Loucy (cell line): ENCODE data around the gene CACNA1A.

Experiments
- H2AFZ ChIP-seq: fragments of 200-600 bp; sonication (generic); 2 replicates; pipeline ENCODE4 v1.6.0; 2016; ENCODE audit warnings: antibody characterized with exemption, mild to moderate bottlenecking, low read length, moderate library complexity
- H3F3A ChIP-seq: fragments of 200-600 bp; 2 replicates; pipeline ENCODE4 v1.6.0; 2016; ENCODE audit warnings: antibody characterized with exemption, low read depth, mild to moderate bottlenecking
- H3K27me3 ChIP-seq: fragments of 200-600 bp; sonication (generic); 2 replicates; pipeline ENCODE4 v1.6.1; 2014; ENCODE audit warnings: low read length, mild to moderate bottlenecking; ENCODE audit not compliant: insufficient read depth, poor library complexity, severe bottlenecking
- H3K36me3 ChIP-seq: fragments of 200-600 bp; sonication (generic); 2 replicates; pipeline ENCODE4 v1.6.1; 2016; ENCODE audit warnings: low read length; ENCODE audit not compliant: insufficient read depth
- H3K4me1 ChIP-seq: fragments of 200-600 bp; sonication (generic); 2 replicates; pipeline ENCODE4 v1.5.1; 2014; ENCODE audit warnings: low read length, mild to moderate bottlenecking; ENCODE audit not compliant: insufficient read depth, poor library complexity, severe bottlenecking
- H3K4me2 ChIP-seq: fragments of 200-600 bp; sonication (generic); 2 replicates; pipeline ENCODE4 v1.6.0; 2014; ENCODE audit warnings: antibody characterized with exemption, low read length, low read depth, mild to moderate bottlenecking; ENCODE audit not compliant: poor library complexity, severe bottlenecking
- H3K4me3 ChIP-seq: fragments of 200-600 bp; sonication (generic); 2 replicates; pipeline ENCODE4 v1.5.1; 2014; ENCODE audit warnings: low read length, mild to moderate bottlenecking, mixed read lengths; ENCODE audit not compliant: poor library complexity, severe bottlenecking
- H3K79me2 ChIP-seq: fragments of 200-600 bp; sonication (generic); 2 replicates; pipeline ENCODE4 v1.6.1; 2014; ENCODE audit warnings: low read length; ENCODE audit not compliant: insufficient read depth
- H3K9ac ChIP-seq: fragments of 200-600 bp; sonication (generic); 2 replicates; pipeline ENCODE4 v1.6.0; 2014; ENCODE audit warnings: mild to moderate bottlenecking, low read depth, low read length, moderate library complexity; ENCODE audit not compliant: poor library complexity, severe bottlenecking
- H3K9me2 ChIP-seq: fragments of 200-600 bp; sonication (generic); replicated peaks from 2 replicates; pipeline ENCODE4 v1.6.1; 2016; ENCODE audit warnings: low read depth, low read length, mixed read lengths
- H3K9me3 ChIP-seq: fragments of 200-600 bp; sonication (generic); 2 replicates; pipeline ENCODE4 v1.6.1; 2014; ENCODE audit warnings: mild to moderate bottlenecking, antibody characterized with exemption, low read length, low read depth; ENCODE audit not compliant: insufficient read depth
- H4K20me1 ChIP-seq: fragments of 200-600 bp; sonication (generic); 2 replicates; pipeline ENCODE4 v1.6.0; 2014; ENCODE audit warnings: antibody characterized with exemption, low read length, mild to moderate bottlenecking; ENCODE audit not compliant: insufficient read depth, poor library complexity, severe bottlenecking
- EZH2phosphoT487 ChIP-seq: fragments of 200-600 bp; IDR thresholded peaks from 2 replicates; pipeline ENCODE4 v1.6.1; 2018; ENCODE audit warnings: antibody characterized with exemption, mild to moderate bottlenecking, moderate library complexity, borderline replicate concordance
- TF ChIP-seq, protein P1 (sequence below): fragments of 200-600 bp; sonication (generic); conservative IDR thresholded peaks from 2 replicates; pipeline ENCODE4 v1.5.1; 2014; ENCODE audit warnings: mild to moderate bottlenecking, antibody characterized with exemption, low read length

The CACNA1A gene

DNA sequence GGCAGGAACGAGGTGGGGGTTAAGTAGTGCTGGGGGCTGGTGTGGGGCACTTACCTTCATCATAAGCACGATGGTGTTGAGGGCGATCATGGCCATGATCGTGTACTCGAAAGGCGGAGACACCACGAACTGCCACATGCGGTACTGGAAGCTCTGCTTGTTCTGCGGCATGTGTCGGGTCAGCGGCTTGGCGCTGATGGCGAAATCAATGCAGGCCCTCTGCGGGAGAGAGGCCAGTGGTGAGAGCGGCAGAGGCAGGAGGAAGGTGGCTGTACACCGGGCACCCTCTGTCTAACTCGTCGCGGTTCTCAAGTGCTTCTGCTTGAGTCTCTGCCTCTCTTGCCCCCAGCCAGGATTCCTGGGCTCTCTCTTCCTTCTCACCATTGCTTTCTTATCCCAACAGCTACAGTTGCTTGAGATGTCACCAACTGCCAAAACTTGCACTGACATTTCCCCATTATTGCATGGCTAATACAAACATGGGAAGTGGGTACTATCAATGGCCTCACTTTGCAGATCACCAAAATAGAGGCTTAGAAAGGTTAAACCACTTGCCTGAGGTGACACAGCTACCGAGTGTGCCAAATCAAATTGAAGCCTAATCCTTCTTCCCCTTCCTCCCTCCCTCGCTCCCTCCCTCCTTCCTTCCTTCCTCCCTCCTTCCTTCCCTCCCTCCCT, 251.1 kb downstream of the CACNA1A start:
- no peaks in the 10 kb centered on the region for H3K27me3 ChIP-seq
- H3K4me3 ChIP-seq: no peak overlapping the region
- no peaks in the 10 kb centered on the region for H3K9me2 ChIP-seq
- H3F3A ChIP-seq: no peaks in the 10 kb centered on the region
- H2AFZ ChIP-seq: no peak overlapping the region
- no peaks in the 10 kb centered on the region for H3K4me1 ChIP-seq
- H3K9me3 ChIP-seq: no peaks in the 10 kb centered on the region
- H3K36me3 ChIP-seq: no peaks in the 10 kb centered on the region
- TF ChIP-seq, protein P1, sequence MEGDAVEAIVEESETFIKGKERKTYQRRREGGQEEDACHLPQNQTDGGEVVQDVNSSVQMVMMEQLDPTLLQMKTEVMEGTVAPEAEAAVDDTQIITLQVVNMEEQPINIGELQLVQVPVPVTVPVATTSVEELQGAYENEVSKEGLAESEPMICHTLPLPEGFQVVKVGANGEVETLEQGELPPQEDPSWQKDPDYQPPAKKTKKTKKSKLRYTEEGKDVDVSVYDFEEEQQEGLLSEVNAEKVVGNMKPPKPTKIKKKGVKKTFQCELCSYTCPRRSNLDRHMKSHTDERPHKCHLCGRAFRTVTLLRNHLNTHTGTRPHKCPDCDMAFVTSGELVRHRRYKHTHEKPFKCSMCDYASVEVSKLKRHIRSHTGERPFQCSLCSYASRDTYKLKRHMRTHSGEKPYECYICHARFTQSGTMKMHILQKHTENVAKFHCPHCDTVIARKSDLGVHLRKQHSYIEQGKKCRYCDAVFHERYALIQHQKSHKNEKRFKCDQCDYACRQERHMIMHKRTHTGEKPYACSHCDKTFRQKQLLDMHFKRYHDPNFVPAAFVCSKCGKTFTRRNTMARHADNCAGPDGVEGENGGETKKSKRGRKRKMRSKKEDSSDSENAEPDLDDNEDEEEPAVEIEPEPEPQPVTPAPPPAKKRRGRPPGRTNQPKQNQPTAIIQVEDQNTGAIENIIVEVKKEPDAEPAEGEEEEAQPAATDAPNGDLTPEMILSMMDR: no peak
- TF ChIP-seq EZH2phosphoT487: no peak
- H3K9ac ChIP-seq: no peak overlapping the region
- H4K20me1 ChIP-seq: no peaks in the 10 kb centered on the region
- H3K79me2 ChIP-seq: no peaks in the 10 kb centered on the region
- H3K4me2 ChIP-seq: no peak overlapping the region

DNA sequence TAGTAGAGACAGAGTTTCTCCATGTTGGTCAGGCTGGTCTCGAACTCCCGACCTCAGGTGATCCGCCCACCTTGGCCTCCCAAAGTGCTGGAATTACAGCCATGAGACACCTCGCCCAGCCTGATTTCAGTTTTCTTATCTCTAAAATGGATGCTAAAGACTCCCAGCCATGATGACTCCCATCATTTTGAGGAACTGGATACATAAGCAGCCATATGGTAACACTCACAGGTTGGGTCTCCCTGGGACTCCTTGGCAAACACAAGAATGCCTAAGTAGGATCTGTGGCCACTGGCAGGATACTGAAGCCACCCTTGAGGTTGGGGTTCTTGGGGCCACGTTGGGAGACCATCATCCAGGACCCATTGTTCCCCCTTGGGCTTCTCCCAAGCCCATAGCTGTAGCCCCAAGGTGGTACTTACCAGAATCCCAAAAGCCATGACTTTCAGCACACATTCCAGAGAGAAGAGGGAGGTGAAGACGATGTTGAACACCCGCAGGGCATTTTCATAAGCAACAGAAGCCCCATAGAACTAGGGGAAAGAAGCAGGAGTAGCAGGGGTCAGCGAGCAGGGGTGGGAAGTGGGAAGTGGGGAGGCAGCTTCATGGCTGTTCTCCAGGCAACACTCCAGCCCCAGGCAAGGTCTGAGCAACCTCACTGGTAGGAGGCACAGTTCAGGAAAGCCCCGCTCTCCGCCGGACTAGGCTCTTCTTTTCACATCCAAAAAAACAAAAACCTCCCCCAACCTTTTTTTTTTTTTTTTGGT, 253.5 kb downstream of the CACNA1A start:
- H3F3A ChIP-seq: no peaks in the 10 kb centered on the region
- H3K9me3 ChIP-seq: no peaks in the 10 kb centered on the region
- no peaks in the 10 kb centered on the region for H3K36me3 ChIP-seq
- H3K4me3 ChIP-seq: no peak overlapping the region
- H2AFZ ChIP-seq: no peak overlapping the region
- H3K27me3 ChIP-seq: no peaks in the 10 kb centered on the region
- H3K9me2 ChIP-seq: no peaks in the 10 kb centered on the region
- H3K9ac ChIP-seq: no peak overlapping the region
- H3K4me2 ChIP-seq: no peak overlapping the region
- H3K79me2 ChIP-seq: no peaks in the 10 kb centered on the region
- TF ChIP-seq, protein P1: no peak
- TF ChIP-seq EZH2phosphoT487: no peak
- no peaks in the 10 kb centered on the region for H3K4me1 ChIP-seq
- no peaks in the 10 kb centered on the region for H4K20me1 ChIP-seq

DNA sequence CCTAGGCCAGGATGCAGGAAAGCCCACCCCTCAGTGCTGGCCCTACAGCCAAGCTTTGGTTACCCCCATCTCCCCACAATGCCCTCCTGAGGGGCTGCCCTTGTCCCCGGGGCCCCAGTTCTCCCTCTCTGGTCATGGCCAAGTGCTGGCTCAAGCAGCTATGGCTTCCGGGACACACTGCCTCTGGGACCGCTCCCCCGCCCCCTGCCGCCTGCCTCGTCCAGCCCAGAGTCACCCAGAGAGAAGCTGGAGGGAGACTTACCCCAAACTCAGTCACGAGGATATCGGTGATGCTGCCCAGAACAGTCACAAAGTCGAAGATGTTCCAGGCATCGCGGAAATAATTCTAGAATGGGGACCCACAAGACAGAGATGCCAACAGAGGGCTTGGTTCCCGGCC, 261.4 kb downstream of the CACNA1A start:
- H2AFZ ChIP-seq: no peak overlapping the region
- H3K79me2 ChIP-seq: no peaks in the 10 kb centered on the region
- no peak overlapping the region for H3K9ac ChIP-seq
- peaks cover 15% of the 10 kb centered on the region for H3K4me1 ChIP-seq
- no peaks in the 10 kb centered on the region for H3K27me3 ChIP-seq
- H3K9me3 ChIP-seq: no peaks in the 10 kb centered on the region
- no peak overlapping the region for H3K4me3 ChIP-seq
- no peaks in the 10 kb centered on the region for H3F3A ChIP-seq
- no peak for TF ChIP-seq EZH2phosphoT487
- TF ChIP-seq, protein P1: no peak
- no peaks in the 10 kb centered on the region for H3K36me3 ChIP-seq
- no peak overlapping the region for H3K4me2 ChIP-seq
- no peaks in the 10 kb centered on the region for H3K9me2 ChIP-seq
- H4K20me1 ChIP-seq: no peaks in the 10 kb centered on the region
